Neural cell (in vitro differentiated cells): Measurements from ENCODE around the gene RPS6KA2. TPM values are rescaled to one million over a fixed set of nuclear protein-coding genes. Genes with fewer than 3 reads are reported as not detected.

Experiments
- H2AFZ ChIP-seq: fragments of 200-600, 300-800 bp; sonication (generic), shearing (Covaris generic); 2 replicates; pipeline ENCODE4 v1.6.0; 2014; ENCODE audit warnings: low read depth, mild to moderate bottlenecking, antibody characterized with exemption, low read length, moderate library complexity
- H3F3A ChIP-seq: fragments of 200-600 bp; shearing (Covaris generic); 2 replicates; pipeline ENCODE4 v1.6.1; 2016; ENCODE audit warnings: mild to moderate bottlenecking, moderate library complexity, mixed read lengths, antibody characterized with exemption, low read length; ENCODE audit not compliant: insufficient read depth, poor library complexity, severe bottlenecking
- H3K27ac ChIP-seq: fragments of 200-600, 300-800 bp; sonication (generic), shearing (Covaris generic); 2 replicates; pipeline ENCODE4 v1.5.1; 2014; ENCODE audit warnings: mild to moderate bottlenecking, low read length, moderate library complexity
- H3K27me3 ChIP-seq: fragments of 300-800, 200-600 bp; sonication (generic), shearing (Covaris generic); 2 replicates; pipeline ENCODE4 v1.6.0; 2014; ENCODE audit warnings: mild to moderate bottlenecking, low read depth, low read length, moderate library complexity; ENCODE audit not compliant: insufficient read depth
- H3K36me3 ChIP-seq: fragments of 300-800, 200-600 bp; sonication (generic), shearing (Covaris generic); 2 replicates; pipeline ENCODE4 v1.5.1; 2014; ENCODE audit warnings: mild to moderate bottlenecking, antibody characterized with exemption, low read length, moderate library complexity; ENCODE audit not compliant: insufficient read depth
- H3K4me2 ChIP-seq: fragments of 300-800, 200-600 bp; sonication (generic), shearing (Covaris generic); 2 replicates; pipeline ENCODE4 v1.6.0; 2014; ENCODE audit warnings: mild to moderate bottlenecking, low read length
- H3K4me3 ChIP-seq: fragments of 300-800, 200-600 bp; sonication (generic), shearing (Covaris generic); 2 replicates; pipeline ENCODE4 v1.5.1; 2014; ENCODE audit warnings: mild to moderate bottlenecking, low read length, moderate library complexity
- H3K79me2 ChIP-seq: fragments of 200-600 bp; shearing (Covaris generic); replicated peaks from 2 replicates; pipeline ENCODE4 v1.6.0; 2014; ENCODE audit warnings: mild to moderate bottlenecking, low read length, moderate library complexity; ENCODE audit not compliant: insufficient read depth
- H3K9ac ChIP-seq: fragments of 300-800, 200-600 bp; sonication (generic), shearing (Covaris generic); 2 replicates; pipeline ENCODE4 v1.6.1; 2016; ENCODE audit warnings: mild to moderate bottlenecking, low read length, mixed read lengths
- H3K9me2 ChIP-seq: fragments of 200-600 bp; shearing (Covaris generic); 2 replicates; pipeline ENCODE4 v1.6.1; 2016; ENCODE audit warnings: mild to moderate bottlenecking, low read length, mixed read lengths; ENCODE audit not compliant: insufficient read depth
- H3K9me3 ChIP-seq: fragments of 200-600, 300-800 bp; sonication (generic), shearing (Covaris generic); 2 replicates; pipeline ENCODE4 v1.6.1; 2016; ENCODE audit warnings: mild to moderate bottlenecking, mixed run types, low read length, moderate library complexity, mixed read lengths
- H4K20me1 ChIP-seq: fragments of 200-600 bp; shearing (Covaris generic); 2 replicates; pipeline ENCODE4 v1.6.1; 2016; ENCODE audit warnings: mild to moderate bottlenecking, mixed run types; ENCODE audit not compliant: insufficient read depth
- CTCF ChIP-seq: fragments of 450-650 bp; IDR thresholded peaks from 2 replicates; pipeline ENCODE4 v1.5.1; 2014; ENCODE audit warnings: antibody characterized with exemption, mild to moderate bottlenecking, moderate library complexity; ENCODE audit not compliant: poor library complexity, severe bottlenecking
- EP300 ChIP-seq: fragments of 450-650 bp; conservative IDR thresholded peaks from 2 replicates; pipeline ENCODE4 v1.6.1; 2014; ENCODE audit warnings: antibody characterized with exemption, mild to moderate bottlenecking, moderate library complexity; ENCODE audit not compliant: poor library complexity, severe bottlenecking
- EZH2 ChIP-seq: fragments of 200-600, 300-800 bp; shearing (Covaris generic), sonication (generic); IDR thresholded peaks from 2 replicates; pipeline ENCODE4 v1.6.1; 2014; ENCODE audit warnings: antibody characterized with exemption, low read length, borderline replicate concordance, mild to moderate bottlenecking; ENCODE audit not compliant: insufficient read depth, poor library complexity, severe bottlenecking
- MXI1 ChIP-seq: fragments of 450-650 bp; conservative IDR thresholded peaks from 2 replicates; pipeline ENCODE4 v1.6.1; 2014; ENCODE audit warnings: antibody characterized with exemption, mild to moderate bottlenecking; ENCODE audit not compliant: poor library complexity, severe bottlenecking
- POLR2AphosphoS5 ChIP-seq: IDR thresholded peaks from 2 replicates; pipeline ENCODE4 v1.6.1; 2012
- RAD21 ChIP-seq: fragments of 450-650 bp; conservative IDR thresholded peaks from 2 replicates; pipeline ENCODE4 v1.6.1; 2014; ENCODE audit warnings: antibody characterized with exemption, mild to moderate bottlenecking, moderate library complexity
- REST ChIP-seq: IDR thresholded peaks from 2 replicates; pipeline ENCODE4 v1.6.1; 2012; ENCODE audit warnings: borderline replicate concordance
- SMC3 ChIP-seq: fragments of 450-650 bp; conservative IDR thresholded peaks from 2 replicates; pipeline ENCODE4 v1.6.1; 2014; ENCODE audit warnings: antibody characterized with exemption, mild to moderate bottlenecking, moderate library complexity; ENCODE audit not compliant: poor library complexity
- TAF1 ChIP-seq: IDR thresholded peaks from 2 replicates; pipeline ENCODE4 v1.6.1; 2012; ENCODE audit warnings: low read depth
- polyA plus RNA-seq: library from polyadenylated mRNA; depleted of rRNA; stranded (reverse); fragments of >200 nt; gene quantifications from 2 replicates; pipeline ENCODE4 v1.2.3, GENCODE V29; 2014

Gene RPS6KA2
- polyA plus RNA-seq, 1 donor from 2014 or later = 34.3 TPM

DNA sequence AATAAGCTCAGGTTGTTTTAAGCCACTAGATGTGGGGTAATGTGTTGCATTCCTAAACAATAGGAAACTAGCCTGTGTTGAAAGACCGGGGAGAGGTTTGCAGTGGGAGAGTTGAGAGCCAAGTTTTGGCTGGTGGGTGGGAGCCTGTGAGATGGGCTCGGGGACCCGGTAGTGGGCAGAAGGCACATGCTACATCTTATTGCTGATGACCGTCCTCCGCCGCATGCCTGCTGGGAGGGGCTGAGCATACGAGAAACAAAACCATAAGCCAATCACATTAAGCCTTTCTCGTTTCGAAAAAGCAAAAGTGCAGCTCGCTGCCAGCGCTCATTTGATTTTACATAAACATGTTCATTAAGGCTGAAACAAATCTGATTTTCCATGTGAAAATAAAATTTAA is 186.9 kb downstream of the RPS6KA2 start:
- Histone ChIP-seq H3K79me2 (no peaks in the 10 kb centered on the region), H2AFZ (no peak overlapping the region), H3K27ac (no peak overlapping the region), H3K4me3 (no peak overlapping the region), H3K36me3 (no peaks in the 10 kb centered on the region), H3K9ac (no peak overlapping the region), H3F3A (no peaks in the 10 kb centered on the region), H4K20me1 (no peaks in the 10 kb centered on the region), H3K9me2 (no peaks in the 10 kb centered on the region), H3K9me3 (no peaks in the 10 kb centered on the region), H3K27me3 (no peaks in the 10 kb centered on the region), H3K4me2 (no peak overlapping the region)
- TF ChIP-seq TAF1 = no peak
- no peak for TF ChIP-seq CTCF
- TF ChIP-seq SMC3 = no peak
- no peak for TF ChIP-seq RAD21
- no peak for TF ChIP-seq REST
- TF ChIP-seq EZH2 = no peak
- no peak for TF ChIP-seq EP300
- no peak for TF ChIP-seq MXI1
- no peak for TF ChIP-seq POLR2AphosphoS5

DNA sequence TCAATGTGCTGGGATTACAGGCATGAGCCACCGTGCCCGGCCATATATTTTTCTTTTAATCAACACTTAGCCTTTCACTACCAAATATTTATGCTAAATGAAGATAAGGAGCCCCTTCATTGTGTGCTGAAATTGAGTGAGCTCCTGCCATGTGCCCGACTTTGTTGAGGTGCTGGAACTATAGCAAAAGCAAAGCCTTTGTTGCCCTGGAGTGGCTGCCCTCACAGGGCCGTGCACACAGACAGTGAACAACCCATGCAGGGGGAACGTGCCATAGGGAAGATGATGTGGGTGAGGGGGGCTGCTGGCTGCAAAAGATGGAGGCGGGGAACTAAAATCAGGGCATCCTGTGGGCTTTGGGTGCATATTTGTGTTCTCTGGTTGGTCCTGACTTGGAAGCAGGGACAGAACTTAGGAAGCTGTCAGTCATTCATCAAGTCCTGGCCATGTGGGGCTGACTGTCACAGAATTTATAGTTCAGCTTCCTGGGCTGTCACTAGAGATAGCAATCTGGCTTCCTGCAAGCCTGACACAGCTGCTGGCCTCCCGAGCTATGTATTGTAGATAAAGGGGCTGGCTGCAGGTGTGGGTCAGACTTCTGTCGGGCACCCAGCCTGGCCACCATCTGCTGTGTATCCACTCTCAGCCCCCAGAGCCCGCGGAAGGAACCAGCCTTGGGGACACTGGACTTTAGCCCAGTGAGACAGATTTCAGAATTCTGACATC is 187.5 kb downstream of the RPS6KA2 start:
- no peaks in the 10 kb centered on the region for H3F3A ChIP-seq
- H3K27me3 ChIP-seq = no peaks in the 10 kb centered on the region
- no peaks in the 10 kb centered on the region for H3K9me3 ChIP-seq
- no peaks in the 10 kb centered on the region for H4K20me1 ChIP-seq
- no peak overlapping the region for H3K9ac ChIP-seq
- no peak for TF ChIP-seq MXI1
- no peak for TF ChIP-seq SMC3
- TF ChIP-seq RAD21 = no peak
- TF ChIP-seq POLR2AphosphoS5 = no peak
- TF ChIP-seq EP300 = no peak
- TF ChIP-seq EZH2 = no peak
- no peak for TF ChIP-seq REST
- TF ChIP-seq CTCF = no peak
- TF ChIP-seq TAF1 = no peak
- H3K9me2 ChIP-seq = no peaks in the 10 kb centered on the region
- H3K36me3 ChIP-seq = no peaks in the 10 kb centered on the region
- no peak overlapping the region for H3K27ac ChIP-seq
- H3K4me2 ChIP-seq = no peak overlapping the region
- no peak overlapping the region for H2AFZ ChIP-seq
- no peak overlapping the region for H3K4me3 ChIP-seq
- no peaks in the 10 kb centered on the region for H3K79me2 ChIP-seq
